GM18505 (cell line): ENCODE measurements around the gene SLC4A1.

Experiments used
- ATAC-seq: cut with Tn5 transposase; IDR thresholded peaks from one replicate; pipeline ENCODE4 v1.9.1; 2021; ENCODE audit not compliant: unreplicated experiment
- POLR2A ChIP-seq: IDR thresholded peaks from 4 replicates; pipeline ENCODE4 v1.6.1; 2011; ENCODE audit warnings: borderline replicate concordance; ENCODE audit not compliant: insufficient read depth, insufficient read length; ENCODE audit errors: extremely low read depth

The SLC4A1 gene

GRCh38 chr17:44308865-44309264 is 40.9 kb upstream of the SLC4A1 start:
- no peak for TF ChIP-seq POLR2A
- ATAC-seq, result no peak

- ATAC-seq, result no peak
- no peak for TF ChIP-seq POLR2A
These were observed 40.4 kb upstream of the SLC4A1 start, which contains the start of gene RUNDC3A for GRCh38 chr17:44308320-44308818. Gene RUNDC3A (plus strand): TSS chr17:44308601. CDS start chr17:44308833, 232 bp downstream.

GRCh38 chr17:44307387-44308186 is 39.7 kb upstream of the SLC4A1 start:
- ATAC-seq, result no peak
- no peak for TF ChIP-seq POLR2A

- TF ChIP-seq POLR2A, result no peak
- no peak for ATAC-seq
These were observed 36.7 kb upstream of the SLC4A1 start for GRCh38 chr17:44304651-44305050.

GRCh38 chr17:44297975-44298374 is 30.0 kb upstream of the SLC4A1 start:
- no peak for ATAC-seq
- TF ChIP-seq POLR2A, result no peak

- TF ChIP-seq POLR2A, result no peak
- ATAC-seq, result no peak
These were observed 25.7 kb upstream of the SLC4A1 start for GRCh38 chr17:44293509-44294226.

- TF ChIP-seq POLR2A, result no peak
- no peak for ATAC-seq
These were observed 19.7 kb upstream of the SLC4A1 start for GRCh38 chr17:44287651-44288050.

GRCh38 chr17:44284024-44284400 is 16.1 kb upstream of the SLC4A1 start:
- no peak for TF ChIP-seq POLR2A

GRCh38 chr17:44283344-44284023 is 15.5 kb upstream of the SLC4A1 start:
- no peak for TF ChIP-seq POLR2A
- no peak for ATAC-seq

More at GRCh38 chr17:44284024-44284400, 16.1 kb upstream of the SLC4A1 start:
- no peak for ATAC-seq

GRCh38 chr17:44282264-44282663 is 14.3 kb upstream of the SLC4A1 start:
- ATAC-seq, result no peak
- TF ChIP-seq POLR2A, result no peak

- no peak for ATAC-seq
- TF ChIP-seq POLR2A, result no peak
These were observed 13.6 kb upstream of the SLC4A1 start for GRCh38 chr17:44281570-44281969.

- ATAC-seq, result no peak
These were observed 12.5 kb upstream of the SLC4A1 start for GRCh38 chr17:44280392-44280937.

More at GRCh38 chr17:44280392-44280937, 12.5 kb upstream of the SLC4A1 start:
- no peak for TF ChIP-seq POLR2A
